Measurements from ENCODE around the gene PRPF8. TPM values are rescaled to one million over a fixed set of nuclear protein-coding genes. Genes with fewer than 3 reads are reported as not detected.
"Not testable (repeated sequence)": the region's sequence is repeated elsewhere in the genome, so short reads cannot be mapped to it uniquely, and the experiment has no call there.

Gene PRPF8
- total and polyA plus RNA-seq, 3 donors from 2014 or later, result 307 to 325 (median 315) TPM

GRCh38 chr17:1690544-1691221 lies 6.0 kb upstream of the PRPF8 start:
- Histone ChIP-seq H3K9me3 (no peaks in the 10 kb centered on the region), H3K27me3 (no peaks in the 10 kb centered on the region), H3K27ac (no peak overlapping the region), H3K4me1 (no peaks in the 10 kb centered on the region), H3K4me3 (no peak overlapping the region), H3K36me3 (ENCODE audit: low read depth, missing control alignments) (no peaks in the 10 kb centered on the region)
- WGBS, 2 donors, result 67 to 72% methylated on average over 7 of the region's 8 CpGs
- intact Hi-C loops (cut with DNase I; ENCODE audit: low total_unique reads), result no loop called here
- no peak for DNase-seq
- no peak for TF ChIP-seq POLR2A (IDR thresholded peaks at IDR 0.05)
- TF ChIP-seq, protein P1, sequence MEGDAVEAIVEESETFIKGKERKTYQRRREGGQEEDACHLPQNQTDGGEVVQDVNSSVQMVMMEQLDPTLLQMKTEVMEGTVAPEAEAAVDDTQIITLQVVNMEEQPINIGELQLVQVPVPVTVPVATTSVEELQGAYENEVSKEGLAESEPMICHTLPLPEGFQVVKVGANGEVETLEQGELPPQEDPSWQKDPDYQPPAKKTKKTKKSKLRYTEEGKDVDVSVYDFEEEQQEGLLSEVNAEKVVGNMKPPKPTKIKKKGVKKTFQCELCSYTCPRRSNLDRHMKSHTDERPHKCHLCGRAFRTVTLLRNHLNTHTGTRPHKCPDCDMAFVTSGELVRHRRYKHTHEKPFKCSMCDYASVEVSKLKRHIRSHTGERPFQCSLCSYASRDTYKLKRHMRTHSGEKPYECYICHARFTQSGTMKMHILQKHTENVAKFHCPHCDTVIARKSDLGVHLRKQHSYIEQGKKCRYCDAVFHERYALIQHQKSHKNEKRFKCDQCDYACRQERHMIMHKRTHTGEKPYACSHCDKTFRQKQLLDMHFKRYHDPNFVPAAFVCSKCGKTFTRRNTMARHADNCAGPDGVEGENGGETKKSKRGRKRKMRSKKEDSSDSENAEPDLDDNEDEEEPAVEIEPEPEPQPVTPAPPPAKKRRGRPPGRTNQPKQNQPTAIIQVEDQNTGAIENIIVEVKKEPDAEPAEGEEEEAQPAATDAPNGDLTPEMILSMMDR (IDR thresholded peaks at IDR 0.05), result no peak

DNA sequence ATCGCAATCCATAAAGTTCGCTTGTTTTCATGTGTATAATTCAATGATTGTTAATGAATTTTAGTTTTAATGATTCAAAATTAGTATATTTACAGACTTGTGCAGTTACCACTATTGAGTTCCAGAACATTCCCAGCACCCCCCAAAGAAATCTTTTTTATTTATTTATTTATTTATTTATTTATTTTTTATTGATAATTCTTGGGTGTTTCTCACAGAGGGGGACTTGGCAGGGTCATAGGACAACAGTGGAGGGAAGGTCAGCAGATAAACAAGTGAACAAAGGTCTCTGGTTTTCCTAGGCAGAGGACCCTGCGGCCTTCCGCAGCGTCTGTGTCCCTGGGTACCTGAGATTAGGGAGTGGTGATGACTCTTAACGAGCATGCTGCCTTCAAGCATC lies 3.7 kb upstream of the PRPF8 start:
- peaks cover 10% of the 10 kb centered on the region for H3K4me1 ChIP-seq
- H3K27me3 ChIP-seq; DNase-seq; H3K9me3 ChIP-seq; H3K36me3 ChIP-seq (ENCODE audit: low read depth, missing control alignments); H3K27ac ChIP-seq; H3K4me3 ChIP-seq; intact Hi-C loops (cut with DNase I; ENCODE audit: low total_unique reads): not testable (repeated sequence)
- 69% methylated on average over 6 of the region's 6 CpGs for WGBS, 2 donors

GRCh38 chr17:1686086-1686485 lies 1.4 kb upstream of the PRPF8 start:
- TF ChIP-seq, protein P1 (IDR thresholded peaks at IDR 0.05), result no peak
- TF ChIP-seq POLR2A (IDR thresholded peaks at IDR 0.05), result no peak
- Histone ChIP-seq H3K36me3 (ENCODE audit: low read depth, missing control alignments) (peaks cover 4% of the 10 kb centered on the region), H3K27ac (no peak overlapping the region), H3K9me3 (no peaks in the 10 kb centered on the region), H3K27me3 (no peaks in the 10 kb centered on the region), H3K4me1 (peaks cover 19% of the 10 kb centered on the region), H3K4me3 (no peak overlapping the region)
- intact Hi-C loops (cut with DNase I; ENCODE audit: low total_unique reads), result no loop called here
- no peak for DNase-seq
- 87 to 93% methylated on average over 7 of the region's 7 CpGs for WGBS, 2 donors

DNA sequence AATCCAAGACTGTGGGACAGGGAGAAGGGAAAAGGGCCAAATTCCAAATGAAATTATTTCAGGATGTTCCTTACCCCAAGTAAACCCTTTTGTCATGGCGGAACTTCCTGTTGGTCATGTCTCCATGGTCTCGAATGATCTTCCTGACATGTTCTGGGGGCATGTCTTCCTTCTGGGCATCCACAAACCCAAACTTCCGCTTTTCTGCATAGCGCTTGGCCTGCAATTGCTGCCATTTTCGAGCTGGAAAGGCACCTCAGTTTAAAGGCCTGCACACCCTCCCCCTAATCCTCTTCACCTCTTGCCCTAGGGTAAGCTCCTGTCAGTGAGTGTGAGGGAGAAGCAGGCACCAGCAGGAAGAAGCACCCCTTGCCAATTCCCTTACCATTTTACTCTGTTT lies 1.2 kb downstream of the PRPF8 start:
- Histone ChIP-seq H3K36me3 (ENCODE audit: low read depth, missing control alignments) (peaks cover 9% of the 10 kb centered on the region), H3K4me3 (peak overlapping the region; percentile 68 to 87), H3K4me1 (peaks cover 19% of the 10 kb centered on the region), H3K27ac (peak overlapping the region in 1 of 2 donors; percentile 85), H3K9me3 (no peaks in the 10 kb centered on the region), H3K27me3 (no peaks in the 10 kb centered on the region)
- intact Hi-C loops (cut with DNase I; ENCODE audit: low total_unique reads), result no loop called here
- TF ChIP-seq POLR2A (IDR thresholded peaks at IDR 0.05), result no peak
- TF ChIP-seq, protein P1 (IDR thresholded peaks at IDR 0.05), result no peak
- DNase-seq, result no peak
- WGBS, 2 donors, result 48 to 72% methylated on average over 5 of the region's 5 CpGs

GRCh38 chr17:1676401-1676800 lies 8.3 kb downstream of the PRPF8 start:
- H3K9me3 ChIP-seq, result no peaks in the 10 kb centered on the region
- no peak for DNase-seq

More at GRCh38 chr17:1676401-1676800, 8.3 kb downstream of the PRPF8 start:
- Histone ChIP-seq H3K36me3 (ENCODE audit: low read depth, missing control alignments) (peaks cover 8% of the 10 kb centered on the region), H3K4me3 (no peak overlapping the region), H3K4me1 (no peaks in the 10 kb centered on the region), H3K27me3 (no peaks in the 10 kb centered on the region), H3K27ac (no peak overlapping the region)
- intact Hi-C loops (cut with DNase I; ENCODE audit: low total_unique reads), result no loop called here
- 92 to 96% methylated on average over 13 of the region's 13 CpGs for WGBS, 2 donors
- TF ChIP-seq, protein P1 (IDR thresholded peaks at IDR 0.05), result no peak
- no peak for TF ChIP-seq POLR2A (IDR thresholded peaks at IDR 0.05)
